Measurements from ENCODE around the gene DUSP6.

DUSP6 gene, protein sequence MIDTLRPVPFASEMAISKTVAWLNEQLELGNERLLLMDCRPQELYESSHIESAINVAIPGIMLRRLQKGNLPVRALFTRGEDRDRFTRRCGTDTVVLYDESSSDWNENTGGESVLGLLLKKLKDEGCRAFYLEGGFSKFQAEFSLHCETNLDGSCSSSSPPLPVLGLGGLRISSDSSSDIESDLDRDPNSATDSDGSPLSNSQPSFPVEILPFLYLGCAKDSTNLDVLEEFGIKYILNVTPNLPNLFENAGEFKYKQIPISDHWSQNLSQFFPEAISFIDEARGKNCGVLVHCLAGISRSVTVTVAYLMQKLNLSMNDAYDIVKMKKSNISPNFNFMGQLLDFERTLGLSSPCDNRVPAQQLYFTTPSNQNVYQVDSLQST

DNA sequence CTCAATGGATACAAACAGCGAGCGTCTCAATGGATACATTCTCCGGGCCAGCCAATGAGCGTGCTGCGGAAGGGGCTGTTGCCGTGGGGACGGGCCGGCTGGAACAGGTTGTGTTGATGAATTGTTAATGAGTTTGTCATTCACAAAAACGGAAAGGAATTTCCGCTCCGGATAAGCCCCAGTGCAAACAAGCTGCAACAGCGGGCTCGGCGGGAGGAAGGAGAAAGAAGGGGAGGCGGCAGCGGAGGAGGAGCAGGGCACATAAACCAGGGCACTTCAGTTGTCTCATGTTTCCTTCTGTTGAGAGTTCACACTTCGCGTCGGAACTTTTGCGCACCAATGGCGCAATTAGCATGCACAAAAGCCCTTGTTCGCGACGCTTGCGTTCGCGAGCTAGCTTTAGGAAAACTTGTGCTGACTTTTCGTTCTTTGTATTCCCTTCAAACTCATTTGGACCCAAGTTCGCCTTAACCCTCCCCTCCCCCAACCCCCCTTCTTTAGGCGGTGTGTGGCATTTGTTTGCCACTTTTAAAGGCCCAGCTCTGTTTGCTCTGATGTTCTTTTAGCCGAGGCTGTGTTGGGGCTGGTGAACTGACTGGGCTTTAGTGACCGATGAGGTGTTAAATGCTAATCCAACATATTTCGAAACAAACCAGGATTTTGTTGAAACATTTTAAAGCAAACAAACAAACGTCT is at the start of gene DUSP6:
Gene DUSP6, minus strand, starts transcription at position 10 of the 696 bp plus-strand sequence. CDS start 462 bp downstream, outside the sequence.
- DNase-seq (ENCODE audit: low spot score) = peak; percentile 98
- H3K4me3 ChIP-seq = peak within 1 kb of the TSS; percentile 97
- H3K27ac ChIP-seq = peak within 1 kb of the TSS; percentile 97 to 100
- TF ChIP-seq, protein P1, sequence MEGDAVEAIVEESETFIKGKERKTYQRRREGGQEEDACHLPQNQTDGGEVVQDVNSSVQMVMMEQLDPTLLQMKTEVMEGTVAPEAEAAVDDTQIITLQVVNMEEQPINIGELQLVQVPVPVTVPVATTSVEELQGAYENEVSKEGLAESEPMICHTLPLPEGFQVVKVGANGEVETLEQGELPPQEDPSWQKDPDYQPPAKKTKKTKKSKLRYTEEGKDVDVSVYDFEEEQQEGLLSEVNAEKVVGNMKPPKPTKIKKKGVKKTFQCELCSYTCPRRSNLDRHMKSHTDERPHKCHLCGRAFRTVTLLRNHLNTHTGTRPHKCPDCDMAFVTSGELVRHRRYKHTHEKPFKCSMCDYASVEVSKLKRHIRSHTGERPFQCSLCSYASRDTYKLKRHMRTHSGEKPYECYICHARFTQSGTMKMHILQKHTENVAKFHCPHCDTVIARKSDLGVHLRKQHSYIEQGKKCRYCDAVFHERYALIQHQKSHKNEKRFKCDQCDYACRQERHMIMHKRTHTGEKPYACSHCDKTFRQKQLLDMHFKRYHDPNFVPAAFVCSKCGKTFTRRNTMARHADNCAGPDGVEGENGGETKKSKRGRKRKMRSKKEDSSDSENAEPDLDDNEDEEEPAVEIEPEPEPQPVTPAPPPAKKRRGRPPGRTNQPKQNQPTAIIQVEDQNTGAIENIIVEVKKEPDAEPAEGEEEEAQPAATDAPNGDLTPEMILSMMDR (IDR thresholded peaks at IDR 0.05) = no peak

DNA sequence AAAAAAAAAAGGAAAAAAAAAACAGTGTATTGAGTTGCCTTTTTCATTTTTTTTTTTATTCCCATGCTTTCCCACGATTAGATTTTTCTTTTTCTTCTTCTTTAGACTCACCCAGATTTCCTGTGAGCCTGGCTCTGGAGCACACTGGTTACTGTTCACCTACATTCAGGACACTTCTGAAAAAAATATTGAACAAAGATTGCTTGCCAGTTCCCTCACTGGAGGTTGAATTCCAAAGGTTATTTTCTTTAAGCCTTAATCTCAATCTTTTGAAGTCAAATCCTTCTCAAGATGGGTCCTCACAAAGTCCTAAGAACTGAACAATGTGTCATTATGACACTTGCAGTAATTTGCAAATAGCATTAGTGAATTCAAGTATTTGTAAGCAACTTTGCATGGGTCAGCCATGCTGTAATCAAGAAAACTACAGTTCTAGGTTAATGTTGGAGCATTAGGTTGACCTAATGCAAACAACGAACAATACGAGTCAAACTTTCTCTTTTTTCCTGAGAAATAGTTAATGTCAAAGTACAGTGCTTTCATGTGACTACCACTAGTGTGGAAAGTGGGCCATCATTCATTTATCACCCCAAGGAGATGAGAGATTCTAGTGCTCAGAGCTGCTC is 49.2 kb upstream of the DUSP6 start:
- H3K4me3 ChIP-seq = no peak overlapping the region
- H3K27ac ChIP-seq = no peak overlapping the region
- DNase-seq (ENCODE audit: low spot score) = no peak
- TF ChIP-seq, protein P1 (IDR thresholded peaks at IDR 0.05) = no peak

- TF ChIP-seq, protein P1 (IDR thresholded peaks at IDR 0.05) = no peak
- Histone ChIP-seq H3K4me3 (no peak overlapping the region), H3K27ac (no peak overlapping the region)
- no peak for DNase-seq (ENCODE audit: low spot score)
These were observed 48.1 kb upstream of the DUSP6 start for GRCh38 chr12:89400415-89400814.

DNA sequence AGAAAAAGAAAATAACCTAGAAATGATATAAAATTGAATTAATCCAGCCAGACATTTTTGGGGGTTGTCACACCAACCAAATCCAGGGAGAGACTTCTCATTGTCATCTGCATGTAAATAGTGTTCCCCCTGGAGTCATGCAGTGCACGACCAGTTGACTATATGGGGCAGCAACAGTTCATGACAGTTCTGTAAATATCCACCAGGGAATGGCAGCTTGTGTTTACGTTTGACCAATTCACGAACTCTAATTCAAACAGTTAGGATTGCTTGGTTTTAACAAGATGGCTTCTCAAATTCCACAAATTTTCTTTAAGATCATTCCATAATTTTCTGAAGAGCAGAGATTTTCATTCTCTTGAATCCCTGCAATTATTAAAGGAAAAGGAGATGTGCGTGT is 43.4 kb upstream of the DUSP6 start:
- H3K27ac ChIP-seq = no peak overlapping the region
- DNase-seq (ENCODE audit: low spot score) = no peak
- TF ChIP-seq, protein P1 (IDR thresholded peaks at IDR 0.05) = no peak
- H3K4me3 ChIP-seq = no peak overlapping the region

DNA sequence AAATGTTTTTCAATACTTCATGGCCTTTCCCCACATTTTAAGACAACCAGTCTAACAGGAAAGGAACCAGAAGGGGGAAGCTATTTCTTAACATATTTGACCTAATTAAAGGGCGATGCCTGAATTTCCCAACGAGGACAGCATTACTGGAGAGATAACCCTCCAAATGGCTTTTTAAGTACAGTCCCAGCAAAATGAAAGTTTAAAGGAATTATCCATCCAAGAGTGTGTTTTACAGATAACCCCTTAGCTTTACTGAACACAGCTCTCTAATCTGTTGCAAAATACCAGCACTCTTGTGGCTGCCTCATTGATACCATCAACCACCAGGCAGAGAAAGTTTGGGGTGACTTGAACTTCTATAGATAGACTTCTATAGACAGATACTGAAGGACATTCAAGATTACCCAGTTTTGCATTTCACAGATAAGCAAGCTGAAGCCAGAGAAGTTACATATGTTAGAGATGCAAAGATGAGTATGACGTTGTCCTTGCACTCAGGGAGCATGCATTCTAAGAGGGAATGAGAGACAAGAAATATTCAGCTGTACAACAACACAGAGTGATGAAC is 41.3 kb upstream of the DUSP6 start:
- no peak for DNase-seq (ENCODE audit: low spot score)
- TF ChIP-seq, protein P1 (IDR thresholded peaks at IDR 0.05) = no peak
- no peak overlapping the region for H3K4me3 ChIP-seq
- no peak overlapping the region for H3K27ac ChIP-seq

DNA sequence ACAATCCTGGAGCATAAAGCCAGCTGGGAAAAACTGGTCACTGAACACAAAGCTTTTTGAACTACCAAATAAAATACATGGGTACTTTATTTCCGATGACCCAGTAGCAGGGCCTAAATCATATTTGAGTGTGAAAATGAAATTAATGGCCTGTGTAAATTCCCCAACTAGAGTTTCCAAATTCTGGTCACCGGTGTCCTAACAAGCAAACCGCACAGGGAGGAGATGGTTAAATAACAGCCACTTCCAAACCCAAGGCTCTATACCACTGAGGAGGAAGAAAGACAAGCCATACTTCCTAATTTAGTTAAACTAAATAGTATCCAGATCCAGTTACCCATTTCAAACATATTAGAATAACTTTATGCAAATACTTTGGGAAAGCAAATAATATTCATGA is 40.1 kb upstream of the DUSP6 start:
- no peak for DNase-seq (ENCODE audit: low spot score)
- Histone ChIP-seq H3K4me3 (no peak overlapping the region), H3K27ac (no peak overlapping the region)
- TF ChIP-seq, protein P1 (IDR thresholded peaks at IDR 0.05) = no peak
